KBM-7 (cell line): ENCODE data around the gene STIM2.
"Not testable (repeated sequence)": the region's sequence is repeated elsewhere in the genome, so short reads cannot be mapped to it uniquely, and the experiment has no call there.

Experiments
- DNase-seq: peaks from one replicate; pipeline ENCODE4 v3.0.0-alpha.2; 2015
- in situ Hi-C: fragments of 300-500 bp; cut with MboI; formaldehyde crosslinking; loops from 2 replicates; pipeline ENCODE4 v1.14.3; 2020; ENCODE audit warnings: low sequenced_read_pairs, low pct_unique_long_range_greater_than_20kb, mixed read lengths

The STIM2 gene

GRCh38 chr4:26937139-26937538 is 76.5 kb downstream of the STIM2 start:
- in situ Hi-C loops, result no loop called here
- DNase-seq, result peak; percentile 42

- DNase-seq, result no peak
- in situ Hi-C loops, result no loop called here
Measured at GRCh38 chr4:26937567-26937966, 76.9 kb downstream of the STIM2 start.

- in situ Hi-C loops, result no loop called here
- no peak for DNase-seq
Measured at GRCh38 chr4:26938516-26938915, 77.9 kb downstream of the STIM2 start.

GRCh38 chr4:26941951-26942350 is 81.3 kb downstream of the STIM2 start:
- in situ Hi-C loops, result no loop called here
- no peak for DNase-seq

- DNase-seq, result no peak
- in situ Hi-C loops, result no loop called here
Measured at GRCh38 chr4:26942871-26943270, 82.2 kb downstream of the STIM2 start.

GRCh38 chr4:26943391-26943790 is 82.8 kb downstream of the STIM2 start:
- no peak for DNase-seq
- in situ Hi-C loops, result no loop called here

GRCh38 chr4:26945794-26946193 is 85.2 kb downstream of the STIM2 start:
- DNase-seq, result no peak
- in situ Hi-C loops, result no loop called here

- in situ Hi-C loops, result no loop called here
Measured at GRCh38 chr4:26947318-26947717, 86.7 kb downstream of the STIM2 start.

GRCh38 chr4:26950446-26950845 is 89.8 kb downstream of the STIM2 start:
- in situ Hi-C loops, result no loop called here
- DNase-seq, result no peak

More at GRCh38 chr4:26947318-26947717, 86.7 kb downstream of the STIM2 start:
- DNase-seq, result no peak

- no peak for DNase-seq
- in situ Hi-C loops, result no loop called here
Measured at GRCh38 chr4:26952891-26953290, 92.2 kb downstream of the STIM2 start.

GRCh38 chr4:26953366-26953765 is 92.7 kb downstream of the STIM2 start:
- in situ Hi-C loops, result no loop called here
- DNase-seq, result no peak

- DNase-seq, result no peak
- in situ Hi-C loops, result no loop called here
Measured at GRCh38 chr4:26953770-26954423, 93.3 kb downstream of the STIM2 start.

GRCh38 chr4:26955241-26955640 is 94.6 kb downstream of the STIM2 start:
- no peak for DNase-seq

GRCh38 chr4:26958925-26959653 is 98.4 kb downstream of the STIM2 start:
- no peak for DNase-seq
- in situ Hi-C loops, result no loop called here

More at GRCh38 chr4:26955241-26955640, 94.6 kb downstream of the STIM2 start:
- in situ Hi-C loops, result no loop called here

GRCh38 chr4:26959654-26960047 is 99.0 kb downstream of the STIM2 start:
- in situ Hi-C loops, result no loop called here

GRCh38 chr4:26962720-26963119 is 102.1 kb downstream of the STIM2 start:
- in situ Hi-C loops, result no loop called here
- no peak for DNase-seq

More at GRCh38 chr4:26959654-26960047, 99.0 kb downstream of the STIM2 start:
- peak; percentile 16 for DNase-seq

GRCh38 chr4:26964512-26964911 is 103.9 kb downstream of the STIM2 start:
- in situ Hi-C loops, result no loop called here
- no peak for DNase-seq

GRCh38 chr4:26964994-26965393 is 104.4 kb downstream of the STIM2 start:
- in situ Hi-C loops, result no loop called here
- DNase-seq, result no peak

- in situ Hi-C loops, DNase-seq: not testable (repeated sequence)
Measured at GRCh38 chr4:26975464-26976181, 115.0 kb downstream of the STIM2 start.

GRCh38 chr4:26978387-26979053 is 117.9 kb downstream of the STIM2 start:
- DNase-seq, result no peak
- in situ Hi-C loops, result no loop called here
